Putamen (tissue), 1 donor: ENCODE measurements around the gene ZFAND3.
A peak's percentile ranks its signal among the peaks of the same experiment; 100 is the strongest.

Experiments used
- DNase-seq: peaks from one replicate; pipeline ENCODE4 v3.0.0-alpha.2; 2016; ENCODE audit warnings: low spot score

The ZFAND3 gene

DNA sequence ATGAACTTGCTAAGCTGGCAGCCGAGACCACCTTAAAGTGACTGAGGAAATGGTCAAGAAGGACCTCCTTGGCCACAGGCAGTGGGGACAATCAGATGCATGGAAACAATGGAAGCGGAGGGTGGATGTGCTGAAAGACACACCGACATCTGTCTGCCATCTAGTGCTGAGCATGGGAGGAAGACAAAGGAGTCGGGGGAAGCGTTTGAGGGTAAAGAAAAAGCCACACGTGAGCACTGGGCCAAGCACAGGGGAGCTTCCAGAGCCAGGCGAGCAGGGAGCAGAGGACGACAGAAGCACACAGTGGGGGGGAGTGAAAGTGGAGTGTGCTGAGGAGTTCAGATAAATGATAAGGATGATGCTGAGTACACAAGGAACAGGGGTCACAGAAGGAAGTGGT, 367.8 kb downstream of the ZFAND3 start:
- DNase-seq: peak; percentile 18

DNA sequence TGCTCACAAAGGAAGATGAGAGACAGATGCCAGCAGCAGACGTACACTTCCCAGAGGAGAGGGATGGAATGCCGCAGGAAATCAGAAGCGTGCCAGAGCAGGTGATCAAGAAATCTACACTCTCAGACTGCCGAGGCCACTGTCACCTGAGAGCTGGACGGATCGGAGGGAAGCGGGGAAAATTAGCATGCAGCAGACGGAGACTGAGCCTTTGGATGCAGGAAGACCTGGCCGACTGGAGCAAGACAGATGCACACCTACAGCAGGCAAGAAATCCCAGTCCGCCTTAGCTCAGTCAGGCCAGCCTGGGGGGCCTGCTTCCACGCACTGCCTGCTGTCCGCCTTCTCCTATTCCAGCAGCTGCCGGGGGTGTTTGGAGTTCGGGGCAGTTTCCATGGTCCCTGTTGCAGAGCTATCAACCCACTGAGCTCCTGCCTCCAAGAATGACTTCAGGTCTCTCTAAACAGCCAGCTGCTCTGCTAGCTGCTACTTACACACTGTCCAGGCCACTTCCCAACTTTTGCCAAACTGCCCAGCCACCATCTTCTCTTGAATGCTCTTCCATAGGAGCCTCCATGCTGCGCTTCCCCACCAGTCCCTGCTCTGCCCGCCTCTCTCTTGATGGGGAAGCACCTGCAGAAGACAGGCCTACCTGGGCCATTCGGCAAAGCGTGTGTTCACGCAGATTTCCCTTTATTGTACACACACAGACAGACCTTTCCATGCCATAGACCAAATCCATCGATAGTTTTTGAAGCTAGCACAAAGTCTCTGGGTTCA, 368.5 kb downstream of the ZFAND3 start:
- DNase-seq: no peak

DNA sequence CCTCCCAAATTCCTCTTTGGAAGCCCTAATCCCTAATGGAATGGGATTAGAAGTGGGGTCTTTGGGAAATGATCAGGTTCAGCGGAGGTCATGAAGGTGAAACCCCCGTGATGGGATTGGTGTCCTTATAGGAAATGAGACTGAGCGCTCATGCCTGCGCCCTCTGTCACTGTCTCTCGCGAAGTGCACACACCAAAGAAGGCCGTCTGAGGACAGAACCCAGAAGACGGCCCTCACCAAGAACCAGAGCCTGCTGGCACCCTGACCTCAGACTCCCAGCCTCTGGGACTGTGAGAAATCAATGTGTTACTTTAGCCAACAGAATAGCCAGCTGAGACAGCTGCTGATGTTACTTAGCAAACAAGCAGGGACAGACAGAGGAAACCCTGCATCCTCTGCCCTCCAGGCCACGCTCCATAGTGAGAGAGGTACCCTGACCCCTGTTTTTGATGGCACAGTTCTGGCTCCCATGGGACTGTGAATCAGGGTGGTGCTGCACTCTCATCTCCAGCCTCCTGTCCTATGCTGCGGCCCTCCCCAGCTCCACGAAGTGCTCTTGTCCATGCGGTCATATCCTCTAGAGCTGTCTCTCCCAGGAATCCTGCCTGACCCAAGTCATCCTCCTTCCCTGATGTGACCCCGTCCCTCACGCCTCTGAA, 369.3 kb downstream of the ZFAND3 start:
- DNase-seq: no peak

DNA sequence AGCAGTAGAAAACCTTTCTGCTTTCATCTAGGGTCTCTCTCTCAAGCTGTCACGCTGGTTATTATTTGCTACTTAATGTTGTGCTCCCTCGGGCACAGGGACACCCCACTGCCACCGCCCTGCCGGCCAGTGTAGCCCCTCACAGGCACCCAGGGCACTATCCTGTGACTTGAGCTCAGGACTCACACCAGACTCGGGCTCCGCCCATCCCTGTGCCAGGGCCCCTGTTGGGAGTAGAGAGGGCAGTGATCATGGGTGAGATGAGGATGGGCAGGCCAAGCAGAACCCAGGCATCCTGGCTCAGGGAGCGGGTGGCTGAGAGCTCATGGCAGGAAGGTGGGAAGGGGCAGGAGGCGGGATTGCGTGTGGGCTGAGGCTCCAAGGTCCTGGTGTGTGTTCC, 371.9 kb downstream of the ZFAND3 start:
- no peak for DNase-seq

DNA sequence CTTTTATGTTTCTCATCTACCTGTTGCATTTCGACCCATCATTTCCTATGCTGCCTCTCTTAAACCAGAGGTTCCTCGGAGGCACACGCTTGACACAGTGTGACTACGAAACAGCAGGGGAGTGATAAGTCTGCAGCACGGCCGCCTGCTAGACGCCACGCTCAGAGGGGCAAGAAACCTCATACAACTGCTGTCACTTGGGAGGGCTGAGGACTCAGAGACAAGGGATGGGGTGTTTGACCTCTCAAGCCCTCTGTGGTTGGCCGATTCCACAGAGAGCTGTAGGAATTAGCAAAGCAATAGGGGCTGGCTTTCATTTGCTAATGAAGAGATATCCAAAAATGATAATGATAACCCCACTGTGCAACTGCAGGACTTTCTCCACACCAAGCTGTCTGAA, 372.5 kb downstream of the ZFAND3 start:
- no peak for DNase-seq

DNA sequence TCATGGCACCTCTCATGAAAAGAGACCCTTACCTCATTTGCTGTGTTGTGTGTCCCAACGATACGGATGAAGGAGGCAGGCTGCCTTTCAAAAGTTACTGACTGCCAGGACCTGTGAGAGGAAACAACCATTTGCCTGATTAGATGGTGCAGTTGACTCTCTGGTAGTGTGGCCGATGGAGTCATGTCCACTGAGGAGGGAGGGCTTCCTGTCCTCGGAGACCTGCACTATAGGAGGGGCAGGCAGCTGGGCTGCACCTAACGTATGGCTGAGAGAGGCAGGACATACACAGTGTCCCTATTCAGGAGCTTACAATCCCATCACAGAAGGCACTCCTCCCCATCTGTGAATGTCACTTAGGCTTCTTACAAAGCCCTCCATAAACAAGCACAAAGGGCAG, 373.0 kb downstream of the ZFAND3 start:
- DNase-seq: no peak

DNA sequence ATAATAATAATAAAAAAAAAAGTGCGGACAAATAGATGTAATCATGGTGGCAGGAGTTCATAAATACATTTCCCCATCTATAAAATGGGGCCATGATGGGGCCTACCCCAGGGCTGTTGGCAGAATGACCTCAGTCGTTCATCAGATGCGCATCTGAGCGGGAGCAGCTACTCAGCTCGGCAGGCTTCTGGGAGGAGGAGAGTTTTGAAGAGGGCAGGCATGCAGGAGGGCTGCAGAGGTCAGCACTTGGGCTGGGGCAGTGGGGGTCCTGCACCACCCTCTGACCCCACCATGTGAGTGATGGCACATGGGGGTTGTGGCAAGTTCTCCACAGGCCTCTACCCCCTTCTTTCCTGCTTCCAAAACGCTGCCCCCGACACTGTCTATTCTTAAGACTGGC, 373.5 kb downstream of the ZFAND3 start:
- no peak for DNase-seq

DNA sequence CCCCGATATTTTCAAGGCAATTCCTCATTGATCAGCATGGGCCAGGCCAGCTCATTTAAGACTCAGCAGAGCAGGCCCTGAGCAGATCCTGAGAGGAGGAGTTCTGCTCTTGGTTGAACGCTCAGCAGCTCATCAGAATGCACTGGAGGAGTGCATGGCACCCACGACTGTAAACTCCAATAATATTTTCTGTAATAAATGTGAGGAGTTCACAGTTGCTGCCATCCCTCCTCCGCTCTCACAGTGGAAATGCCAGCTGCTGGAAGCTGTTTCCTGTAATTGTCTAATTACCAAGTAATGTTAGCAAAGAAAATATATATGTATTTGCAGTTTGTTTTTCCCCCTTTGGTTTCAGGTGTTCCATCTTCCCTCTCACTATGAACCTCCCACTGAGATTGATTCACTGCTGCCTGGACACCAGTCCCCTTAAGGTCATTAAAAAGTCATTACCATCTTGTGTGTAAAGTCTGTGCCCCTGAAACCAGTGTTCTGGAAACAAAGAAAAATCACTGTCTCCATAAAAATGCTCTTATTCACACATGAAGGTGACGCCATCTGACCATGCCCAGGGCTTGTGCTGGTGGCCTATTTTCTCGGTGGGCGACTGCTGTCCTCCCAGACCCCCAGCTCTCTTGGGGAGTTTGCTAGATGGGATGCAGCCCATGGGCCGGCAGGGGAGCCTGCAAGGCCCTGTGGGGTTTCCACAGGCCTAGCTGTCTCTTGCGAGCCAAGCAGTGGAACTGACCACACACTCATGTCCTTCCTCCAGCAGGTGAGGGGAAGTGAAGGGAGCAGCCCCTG, 374.2 kb downstream of the ZFAND3 start:
- DNase-seq: peak; percentile 61

DNA sequence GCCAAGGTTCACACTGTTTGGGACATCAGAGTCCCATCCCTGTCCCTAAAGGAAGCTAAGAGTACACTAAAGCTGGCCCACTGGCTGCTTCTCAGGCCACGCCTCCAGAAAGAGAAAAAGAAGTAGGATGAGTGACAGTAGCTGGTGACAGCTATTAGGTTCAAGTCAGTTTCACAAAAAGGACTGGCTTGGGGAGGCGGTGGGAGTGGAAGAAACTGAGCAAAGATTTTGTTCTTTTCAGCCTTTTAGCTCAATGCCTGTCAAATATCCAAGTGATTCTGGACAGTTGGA, 374.7 kb downstream of the ZFAND3 start:
- DNase-seq: no peak

DNA sequence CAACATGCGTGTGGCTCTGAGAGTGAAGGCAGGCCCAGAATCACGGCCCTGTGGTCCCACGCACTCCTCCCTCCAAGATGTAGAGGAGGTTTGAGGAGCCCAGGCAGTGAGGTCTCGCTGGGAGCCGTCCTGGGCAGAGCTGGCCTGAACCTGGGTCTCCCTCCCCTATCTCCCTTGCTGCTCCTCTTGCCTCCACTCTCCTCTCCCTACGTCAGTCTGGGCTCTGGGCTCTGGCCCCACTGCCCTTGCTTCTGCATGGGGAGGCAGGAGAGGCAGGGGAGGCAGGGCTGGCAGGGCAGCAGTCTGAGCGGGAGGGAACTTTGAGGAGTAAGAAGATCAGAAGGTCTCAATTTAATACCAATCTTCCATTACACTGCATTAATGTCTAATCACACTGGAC, 375.1 kb downstream of the ZFAND3 start:
- no peak for DNase-seq

DNA sequence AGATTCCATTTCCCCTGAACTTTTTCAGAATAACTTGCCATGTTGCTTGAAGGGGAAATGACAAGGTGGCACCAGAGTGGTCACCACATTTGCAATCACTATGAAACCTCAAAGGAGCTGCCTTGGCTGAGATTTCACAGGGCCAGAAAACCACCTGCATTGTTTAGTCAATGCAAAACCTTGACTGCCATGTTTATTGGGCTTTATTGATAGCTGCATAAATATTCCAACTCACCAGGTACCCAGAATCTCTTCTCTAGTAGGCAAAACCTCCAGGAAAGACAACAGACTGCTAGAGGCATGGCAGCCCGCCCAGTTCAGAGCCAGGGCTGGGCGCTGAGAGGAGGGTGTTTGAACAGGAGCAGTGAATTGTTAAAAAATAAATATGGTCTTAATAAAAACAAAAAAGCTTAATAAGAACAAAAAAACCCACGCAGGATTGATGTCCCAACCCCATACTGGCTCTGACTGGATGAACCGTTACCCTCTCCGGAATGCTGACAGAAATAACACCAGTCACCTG, 375.6 kb downstream of the ZFAND3 start:
- no peak for DNase-seq

DNA sequence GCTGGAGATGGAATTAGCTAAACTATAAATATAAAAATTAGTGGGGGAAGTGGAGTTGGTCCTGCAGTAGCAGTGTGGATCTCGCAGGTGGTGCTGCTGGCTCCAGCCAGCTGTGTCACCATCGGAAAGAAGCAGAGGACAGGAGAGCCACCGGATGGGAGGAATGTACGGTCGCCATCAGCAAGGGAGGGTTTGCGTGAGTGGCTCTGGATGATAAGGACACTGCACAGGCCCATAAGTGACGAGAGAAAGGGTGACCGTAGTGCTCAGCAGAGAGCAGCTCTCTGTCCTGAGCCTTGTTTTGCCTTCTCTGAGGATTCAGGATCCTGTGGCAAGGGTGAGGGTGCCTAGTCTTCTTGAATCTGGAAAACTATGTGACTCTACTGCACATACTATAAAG, 378.7 kb downstream of the ZFAND3 start:
- no peak for DNase-seq
